Memory B cell (primary cell): Measurements from ENCODE around the gene BEAN1.

Experiments
- ATAC-seq: fragments of 150-1000 bp; cut with Tn5 transposase; 2 replicates; pipeline ENCODE4 v1.10.0; 2021; ENCODE audit warnings: low read depth, mild to moderate bottlenecking, moderate library complexity
- DNase-seq, 2 donors: peaks; one replicate each; pipeline ENCODE4 v3.0.0; 2022; ENCODE audit warnings: low spot score in 2 of 2
- H3K27ac Mint-ChIP-seq: one replicate; pipeline ENCODE4 v1.8.0; 2022; ENCODE audit warnings: mild to moderate bottlenecking, moderate library complexity, mixed read lengths
- H3K27me3 Mint-ChIP-seq: one replicate; pipeline ENCODE4 v1.8.0; 2022; ENCODE audit warnings: mixed read lengths
- H3K36me3 Mint-ChIP-seq: one replicate; pipeline ENCODE4 v1.8.0; 2022; ENCODE audit warnings: mild to moderate bottlenecking, mixed read lengths
- H3K4me1 Mint-ChIP-seq: one replicate; pipeline ENCODE4 v1.8.0; 2022; ENCODE audit warnings: mixed read lengths
- H3K4me3 Mint-ChIP-seq: one replicate; pipeline ENCODE4 v1.8.0; 2022; ENCODE audit warnings: mild to moderate bottlenecking, moderate library complexity, mixed read lengths
- H3K9me3 Mint-ChIP-seq: one replicate; pipeline ENCODE4 v1.8.0; 2022; ENCODE audit warnings: mixed read lengths

The BEAN1 gene

GRCh38 chr16:66427036-66427860 lies at the start of gene BEAN1:
BEAN1 (plus strand) TSS chr16:66427295; CDS start chr16:66437677, 10,382 bp downstream.
- H3K9me3 Mint-ChIP-seq: peaks cover 3% of the 10 kb centered on the region
- H3K4me3 Mint-ChIP-seq: peak within 1 kb of the TSS; percentile 35
- H3K4me1 Mint-ChIP-seq: peaks cover 3% of the 10 kb centered on the region
- no peak for ATAC-seq
- peaks cover 2% of the 10 kb centered on the region for H3K36me3 Mint-ChIP-seq
- DNase-seq: no peak
- H3K27ac Mint-ChIP-seq: no peak within 1 kb of the TSS
- H3K27me3 Mint-ChIP-seq: peaks cover 34% of the 10 kb centered on the region

GRCh38 chr16:66377324-66377723 lies 49.8 kb upstream of the BEAN1 start:
- no peak for DNase-seq
- Mint-ChIP-seq H3K9me3 (peaks cover 9% of the 10 kb centered on the region), H3K4me3 (no peak overlapping the region), H3K36me3 (no peaks in the 10 kb centered on the region), H3K27me3 (peaks cover 8% of the 10 kb centered on the region), H3K4me1 (no peaks in the 10 kb centered on the region), H3K27ac (no peak overlapping the region)
- no peak for ATAC-seq

- H3K9me3 Mint-ChIP-seq: peaks cover 9% of the 10 kb centered on the region
- no peak overlapping the region for H3K4me3 Mint-ChIP-seq
- H3K27me3 Mint-ChIP-seq: peaks cover 8% of the 10 kb centered on the region
- H3K27ac Mint-ChIP-seq: peak overlapping the region; percentile 2
- no peaks in the 10 kb centered on the region for H3K4me1 Mint-ChIP-seq
- DNase-seq (no peak), ATAC-seq (no peak)
- H3K36me3 Mint-ChIP-seq: no peaks in the 10 kb centered on the region
These were observed 48.1 kb upstream of the BEAN1 start for GRCh38 chr16:66378741-66379570.

- peaks cover 9% of the 10 kb centered on the region for H3K9me3 Mint-ChIP-seq
These were observed 47.5 kb upstream of the BEAN1 start for GRCh38 chr16:66379571-66379941.

DNA sequence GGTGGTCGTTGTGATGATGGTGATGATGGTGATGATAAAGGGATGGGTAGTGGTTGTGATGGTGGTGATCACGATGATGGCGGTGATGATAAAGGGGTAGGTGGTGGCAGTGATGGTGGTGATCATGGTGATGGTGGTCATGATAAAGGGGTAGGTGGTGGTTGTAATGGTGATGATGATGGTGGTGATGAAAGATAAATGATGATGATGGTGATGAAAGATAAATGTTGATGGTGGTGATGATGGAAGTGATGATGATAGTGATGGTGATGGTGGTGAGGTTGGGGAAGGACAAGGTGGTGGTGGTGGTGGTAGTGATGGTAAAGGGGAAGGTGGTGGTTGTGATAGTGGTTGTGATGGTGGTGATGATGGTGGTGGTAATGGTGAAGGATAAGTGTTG lies 46.7 kb upstream of the BEAN1 start:
- no peak overlapping the region for H3K27ac Mint-ChIP-seq
- peaks cover 8% of the 10 kb centered on the region for H3K27me3 Mint-ChIP-seq
- H3K4me3 Mint-ChIP-seq: no peak overlapping the region
- ATAC-seq (no peak), DNase-seq (no peak)
- peaks cover 9% of the 10 kb centered on the region for H3K9me3 Mint-ChIP-seq
- no peaks in the 10 kb centered on the region for H3K36me3 Mint-ChIP-seq
- no peaks in the 10 kb centered on the region for H3K4me1 Mint-ChIP-seq

More at GRCh38 chr16:66379571-66379941, 47.5 kb upstream of the BEAN1 start:
- H3K36me3 Mint-ChIP-seq: no peaks in the 10 kb centered on the region
- no peaks in the 10 kb centered on the region for H3K4me1 Mint-ChIP-seq
- ATAC-seq (no peak), DNase-seq (no peak)
- no peak overlapping the region for H3K4me3 Mint-ChIP-seq
- peaks cover 8% of the 10 kb centered on the region for H3K27me3 Mint-ChIP-seq
- peak overlapping the region; percentile 2 for H3K27ac Mint-ChIP-seq

GRCh38 chr16:66381585-66382170 lies 45.4 kb upstream of the BEAN1 start:
- ATAC-seq (no peak), DNase-seq (no peak)
- no peaks in the 10 kb centered on the region for H3K4me1 Mint-ChIP-seq
- H3K9me3 Mint-ChIP-seq: peaks cover 9% of the 10 kb centered on the region
- no peak overlapping the region for H3K27ac Mint-ChIP-seq
- H3K36me3 Mint-ChIP-seq: no peaks in the 10 kb centered on the region
- peaks cover 9% of the 10 kb centered on the region for H3K27me3 Mint-ChIP-seq
- H3K4me3 Mint-ChIP-seq: no peak overlapping the region

- H3K4me1 Mint-ChIP-seq: no peaks in the 10 kb centered on the region
These were observed 44.7 kb upstream of the BEAN1 start for GRCh38 chr16:66382171-66382965.

GRCh38 chr16:66382966-66383299 lies 44.2 kb upstream of the BEAN1 start:
- peaks cover 11% of the 10 kb centered on the region for H3K27me3 Mint-ChIP-seq
- H3K4me3 Mint-ChIP-seq: no peak overlapping the region
- ATAC-seq: no peak
- no peak overlapping the region for H3K27ac Mint-ChIP-seq
- H3K9me3 Mint-ChIP-seq: peaks cover 9% of the 10 kb centered on the region
- no peaks in the 10 kb centered on the region for H3K4me1 Mint-ChIP-seq
- no peak for DNase-seq
- no peaks in the 10 kb centered on the region for H3K36me3 Mint-ChIP-seq

More at GRCh38 chr16:66382171-66382965, 44.7 kb upstream of the BEAN1 start:
- ATAC-seq (no peak), DNase-seq (no peak)
- Mint-ChIP-seq H3K27me3 (peaks cover 9% of the 10 kb centered on the region), H3K36me3 (no peaks in the 10 kb centered on the region), H3K4me3 (no peak overlapping the region), H3K9me3 (peaks cover 9% of the 10 kb centered on the region), H3K27ac (no peak overlapping the region)

GRCh38 chr16:66383551-66383950 lies 43.5 kb upstream of the BEAN1 start:
- DNase-seq (no peak), ATAC-seq (no peak)
- Mint-ChIP-seq H3K4me1 (no peaks in the 10 kb centered on the region), H3K27ac (no peak overlapping the region), H3K4me3 (no peak overlapping the region), H3K9me3 (peaks cover 9% of the 10 kb centered on the region), H3K36me3 (no peaks in the 10 kb centered on the region), H3K27me3 (peaks cover 14% of the 10 kb centered on the region)

DNA sequence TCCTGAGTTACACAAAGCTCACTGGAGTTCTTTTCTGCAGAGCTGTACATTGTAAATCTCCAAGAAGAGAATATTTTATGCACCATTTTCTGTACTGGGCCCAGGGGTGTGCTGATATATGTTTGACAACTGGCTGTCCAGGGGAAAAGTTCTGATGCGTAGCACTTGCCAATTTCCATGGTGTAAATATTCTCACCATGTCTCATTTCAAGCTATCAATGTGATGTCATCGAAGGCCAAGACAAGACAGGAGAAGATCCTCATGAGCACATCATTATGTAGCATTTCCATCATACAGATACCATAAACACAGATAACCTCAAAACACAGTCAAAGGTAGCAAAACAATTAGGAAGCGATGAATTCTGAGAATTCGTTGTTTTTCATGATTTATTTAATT lies 41.7 kb upstream of the BEAN1 start:
- H3K4me3 Mint-ChIP-seq: no peak overlapping the region
- DNase-seq (no peak), ATAC-seq (no peak)
- H3K27me3 Mint-ChIP-seq: peaks cover 13% of the 10 kb centered on the region
- no peak overlapping the region for H3K27ac Mint-ChIP-seq
- H3K4me1 Mint-ChIP-seq: no peaks in the 10 kb centered on the region
- H3K36me3 Mint-ChIP-seq: no peaks in the 10 kb centered on the region
- H3K9me3 Mint-ChIP-seq: peaks cover 3% of the 10 kb centered on the region

DNA sequence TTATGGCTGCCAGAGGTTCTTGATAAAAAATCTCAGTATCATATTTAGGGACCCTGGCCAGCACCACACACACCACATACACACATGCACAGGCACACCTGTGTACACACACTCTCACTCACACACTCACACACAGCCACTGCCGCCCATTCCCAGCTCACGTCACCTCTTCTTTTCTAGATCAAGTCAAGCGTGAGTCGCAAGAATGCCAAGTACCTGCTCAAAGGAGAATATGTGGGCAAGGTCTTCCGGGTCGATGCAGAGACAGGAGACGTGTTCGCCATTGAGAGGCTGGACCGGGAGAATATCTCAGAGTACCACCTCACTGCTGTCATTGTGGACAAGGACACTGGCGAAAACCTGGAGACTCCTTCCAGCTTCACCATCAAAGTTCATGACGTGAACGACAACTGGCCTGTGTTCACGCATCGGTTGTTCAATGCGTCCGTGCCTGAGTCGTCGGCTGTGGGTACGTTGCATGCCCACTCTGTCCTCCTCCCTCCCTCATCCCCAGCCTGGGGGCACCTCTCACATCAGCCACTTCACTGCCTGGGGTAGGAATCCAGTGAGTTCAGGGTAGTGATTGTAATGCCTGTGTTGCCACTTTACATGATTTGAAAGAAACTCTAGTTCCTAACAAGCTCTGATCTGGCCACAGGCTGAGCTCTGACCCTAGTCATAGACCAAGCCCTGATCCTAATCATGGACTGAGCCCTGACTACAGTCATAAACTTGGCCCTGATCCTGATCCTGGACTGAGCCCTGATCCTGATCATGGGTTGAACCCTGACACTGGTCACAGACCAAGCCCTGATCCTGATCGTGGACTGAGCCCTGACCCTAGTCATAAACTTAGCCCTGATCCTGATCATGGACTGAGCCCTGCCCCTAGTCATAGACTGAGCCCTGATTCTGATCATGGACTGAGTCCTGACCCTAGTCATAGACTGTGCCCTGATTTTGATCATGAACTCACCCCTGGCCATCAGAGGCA lies 40.2 kb upstream of the BEAN1 start:
- H3K27me3 Mint-ChIP-seq: peaks cover 10% of the 10 kb centered on the region
- no peaks in the 10 kb centered on the region for H3K4me1 Mint-ChIP-seq
- H3K36me3 Mint-ChIP-seq: no peaks in the 10 kb centered on the region
- H3K27ac Mint-ChIP-seq: no peak overlapping the region
- no peak for DNase-seq
- H3K9me3 Mint-ChIP-seq: no peaks in the 10 kb centered on the region
- ATAC-seq: no peak
- H3K4me3 Mint-ChIP-seq: no peak overlapping the region

GRCh38 chr16:66387817-66388332 lies 39.2 kb upstream of the BEAN1 start:
- H3K4me1 Mint-ChIP-seq: no peaks in the 10 kb centered on the region
- H3K36me3 Mint-ChIP-seq: no peaks in the 10 kb centered on the region
- H3K27ac Mint-ChIP-seq: no peak overlapping the region
- peaks cover 10% of the 10 kb centered on the region for H3K27me3 Mint-ChIP-seq
- no peak overlapping the region for H3K4me3 Mint-ChIP-seq
- H3K9me3 Mint-ChIP-seq: no peaks in the 10 kb centered on the region
- ATAC-seq (no peak), DNase-seq (no peak)
